HepG2 (cell line): ENCODE data around the gene NHSL1. TPM values are rescaled to one million over a fixed set of nuclear protein-coding genes. Genes with fewer than 3 reads are reported as not detected.

Experiments
- ATAC-seq: fragments of 200-7000 bp; cut with Tn5 transposase; 3 replicates; pipeline ENCODE4 v1.9.1; 2020; ENCODE audit warnings: mild to moderate bottlenecking, moderate library complexity
- BruUV-seq: library from RNA; stranded (reverse); fragments of 400-500 nt; replicated peaks from 2 replicates; lab custom pipeline; 2021; lab: Mats Ljungman, UMichigan
- CTCF ChIA-PET: fragments of 300-600 bp; formaldehyde crosslinking; extraction: SDS; loops from one replicate; lab custom pipeline; 2021; ENCODE audit warnings: low total read pairs, inconsistent platforms, low intra/inter-chr PET ratio; lab: Yijun Ruan, JAX
- POLR2A ChIA-PET: fragments of 350-600 bp; sonication (Branson Sonifier 250); formaldehyde crosslinking; loops from one replicate; lab custom pipeline; 2020; ENCODE audit warnings: antibody characterized with exemption, inconsistent platforms; lab: Yijun Ruan, JAX
- DNase-seq: peaks from one replicate; pipeline ENCODE4 v3.0.0-alpha.2; 2015; ENCODE audit warnings: low spot score
- FAIRE-seq: peaks from 3 replicates; lab custom pipeline; 2011; peaks lifted over from hg19 to GRCh38; lab: Jason Lieb, UNC
- H2AFZ ChIP-seq: one replicate; pipeline ENCODE4 v1.6.1; 2011; ENCODE audit warnings: low read length, inconsistent platforms
- H3K27ac ChIP-seq: fragments of 300-600 bp; 3 replicates; pipeline ENCODE4 v1.8.0; 2011; ENCODE audit warnings: mixed run types, mild to moderate bottlenecking, mixed read lengths, low read length, inconsistent platforms; ENCODE audit not compliant: insufficient read depth; ENCODE audit errors: extremely low read length
- H3K27me3 ChIP-seq, 2 experiments: fragments of 200-600 bp in 1 of 2; 2 replicates in 1 of 2; 3 replicates in 1 of 2; pipeline versions ENCODE4 v1.6.0 to v1.8.0; 2011; ENCODE audit warnings: low read length in 2 of 2, mild to moderate bottlenecking in 2 of 2, moderate library complexity in 2 of 2, inconsistent platforms in 1 of 2; ENCODE audit not compliant: insufficient read depth in 2 of 2, control insufficient read depth in 1 of 2
- H3K36me3 ChIP-seq, 2 experiments: fragments of 200-600 bp in 1 of 2; replicated peaks in 1 of 2; 2 replicates in 1 of 2; 3 replicates in 1 of 2; pipeline versions ENCODE4 v1.5.1 to v1.8.0; 2011; ENCODE audit warnings: low read length in 2 of 2, inconsistent platforms in 1 of 2; ENCODE audit not compliant: insufficient read depth in 2 of 2, control insufficient read depth in 1 of 2
- H3K4me1 ChIP-seq: 2 replicates; pipeline ENCODE4 v1.5.1; 2012; ENCODE audit warnings: low read length, inconsistent platforms; ENCODE audit not compliant: insufficient read depth
- H3K4me2 ChIP-seq: 2 replicates; pipeline ENCODE4 v1.6.0; 2011; ENCODE audit warnings: low read depth, low read length, inconsistent platforms
- H3K4me3 ChIP-seq, 3 experiments: fragments of 200-600 bp in 1 of 3; sonication (generic), shearing (Covaris generic) in 1 of 3; replicated peaks in 1 of 3; 2 replicates each; pipeline ENCODE4 v1.5.1; 2011 to 2016; ENCODE audit warnings: low read length in 3 of 3, inconsistent platforms in 2 of 3, low read depth in 2 of 3, mild to moderate bottlenecking in 2 of 3, control low read depth in 1 of 3, mixed read lengths in 1 of 3; ENCODE audit not compliant: insufficient read depth in 1 of 3
- H3K79me2 ChIP-seq: one replicate; pipeline ENCODE4 v1.6.1; 2011; ENCODE audit warnings: low read length, inconsistent platforms; ENCODE audit not compliant: insufficient read depth
- H3K9ac ChIP-seq: 2 replicates; pipeline ENCODE4 v1.6.0; 2011; ENCODE audit warnings: mild to moderate bottlenecking, low read depth, low read length, inconsistent platforms; ENCODE audit not compliant: insufficient read depth
- H3K9me3 ChIP-seq: 2 replicates; pipeline ENCODE4 v1.5.1; 2012; ENCODE audit warnings: mild to moderate bottlenecking, low read length
- H4K20me1 ChIP-seq: 2 replicates; pipeline ENCODE4 v1.6.0; 2011; ENCODE audit warnings: inconsistent platforms, mild to moderate bottlenecking, low read length, moderate library complexity; ENCODE audit not compliant: insufficient read depth
- GABPB1 ChIP-seq: IDR thresholded peaks from 2 replicates; pipeline ENCODE4 v1.6.1; 2016; ENCODE audit warnings: mild to moderate bottlenecking, missing genetic modification reagents, moderate library complexity, missing compliant biosample characterization
- GZF1 ChIP-seq: sonication (generic); formaldehyde crosslinking; IDR thresholded peaks from 2 replicates; pipeline ENCODE4 v1.5.1; 2020; ENCODE audit warnings: mild to moderate bottlenecking, missing genetic modification reagents
- HCFC1 ChIP-seq: fragments of 150-350 bp; IDR thresholded peaks from 2 replicates; pipeline ENCODE4 v1.6.1; 2014; ENCODE audit warnings: low read depth, low read length
- HMG20A ChIP-seq: IDR thresholded peaks from 2 replicates; pipeline ENCODE4 v1.6.1; 2016; ENCODE audit warnings: borderline replicate concordance
- KLF16 ChIP-seq, 2 experiments: sonication (generic) in 1 of 2; formaldehyde crosslinking in 1 of 2; IDR thresholded peaks; 2 replicates each; pipeline versions ENCODE4 v1.6.1 to v1.8.0; 2016 to 2023; ENCODE audit warnings: missing genetic modification reagents in 2 of 2, missing compliant biosample characterization in 1 of 2
- RARA ChIP-seq: IDR thresholded peaks from 2 replicates; pipeline ENCODE4 v1.6.1; 2016; ENCODE audit warnings: missing genetic modification reagents, missing compliant biosample characterization
- RBM22 ChIP-seq: fragments of 200-400 bp; formaldehyde crosslinking; optimal IDR thresholded peaks from 2 replicates; pipeline ENCODE3; 2017; ENCODE audit warnings: mild to moderate bottlenecking, low read length, moderate library complexity
- SAP130 ChIP-seq: IDR thresholded peaks from 2 replicates; pipeline ENCODE4 v1.6.1; 2016; ENCODE audit warnings: low read depth
- SETDB1 ChIP-seq: sonication (generic); formaldehyde crosslinking; IDR thresholded peaks from 2 replicates; pipeline ENCODE4 v1.5.1; 2020; ENCODE audit warnings: missing genetic modification reagents, mild to moderate bottlenecking, borderline replicate concordance
- TAF1 ChIP-seq: sonication (generic); formaldehyde crosslinking; IDR thresholded peaks from 2 replicates; pipeline ENCODE4 v1.4.0; 2020; ENCODE audit warnings: missing genetic modification reagents
- TARDBP ChIP-seq: sonication (generic); formaldehyde crosslinking; IDR thresholded peaks from 2 replicates; pipeline ENCODE4 v1.8.0; 2022; ENCODE audit warnings: mild to moderate bottlenecking, missing genetic modification reagents
- ZNF17 ChIP-seq: sonication (generic); formaldehyde crosslinking; IDR thresholded peaks from 2 replicates; pipeline ENCODE4 v1.5.0; 2020; ENCODE audit warnings: mild to moderate bottlenecking, missing genetic modification reagents
- WGBS: methylation state at CpG from one replicate; pipeline ENCODE4 v1.1.6; 2017; ENCODE audit warnings: low lambda C conversion rate; 5-methylcytosine and 5-hydroxymethylcytosine counted together
- in situ Hi-C: cut with HindIII; loops from 2 replicates; pipeline ENCODE4 v1.10.0; 2017; ENCODE audit warnings: low pct_unique_long_range_greater_than_20kb; ENCODE audit not compliant: extremely low pct_ligation_motif_present
- intact Hi-C: fragments of 100-400 bp; cut with micrococcal nuclease; formaldehyde crosslinking; loops from one replicate; pipeline ENCODE4 v1.10.0; 2022; ENCODE audit not compliant: unreplicated experiment
- polyA plus RNA-seq, 8 experiments: library from polyadenylated mRNA; depleted of rRNA in 3 of 8; stranded (reverse) in 7 of 8; unstranded in 1 of 8; fragments of >200 nt; fragmentation: Illumina TruSeq in 4 of 8; extraction: Trizol in 4 of 8; gene quantifications; 2 replicates each; pipeline versions ENCODE4 v1.2.1 to v1.2.3, GENCODE V29; 2011 to 2016; ENCODE audit warnings: low read depth in 4 of 8, missing spikeins in 1 of 8, mixed read lengths in 1 of 8; ENCODE audit not compliant: insufficient read depth in 1 of 8
- total RNA-seq, 5 experiments: library from RNA; depleted of rRNA; stranded (reverse); fragments of >200 nt; fragmentation: Illumina TruSeq; extraction: Trizol; gene quantifications; 2 replicates each; pipeline ENCODE4 v1.2.3, GENCODE V29; 2016; ENCODE audit warnings: low read depth in 1 of 5
- TF ChIP-seq, protein P1 (sequence below), 2 experiments: sonication (generic) in 1 of 2; formaldehyde crosslinking in 1 of 2; IDR thresholded peaks; 2 replicates each; pipeline versions ENCODE4 v1.4.0 to v1.6.1; 2018 to 2020; ENCODE audit warnings: missing genetic modification reagents in 2 of 2, borderline replicate concordance in 1 of 2, low read depth in 1 of 2, mild to moderate bottlenecking in 1 of 2, missing biosample characterization in 1 of 2
- TF ChIP-seq, protein P2 (sequence below): sonication (generic); formaldehyde crosslinking; IDR thresholded peaks from 2 replicates; pipeline ENCODE4 v1.9.0; 2021; ENCODE audit warnings: missing genetic modification reagents, borderline replicate concordance
- TF ChIP-seq, protein P3 (sequence below): sonication (generic); formaldehyde crosslinking; IDR thresholded peaks from 2 replicates; pipeline ENCODE4 v1.5.1; 2020; ENCODE audit warnings: missing genetic modification reagents, mild to moderate bottlenecking, borderline replicate concordance
- TF ChIP-seq, protein P4 (sequence below): sonication (generic); formaldehyde crosslinking; IDR thresholded peaks from 2 replicates; pipeline ENCODE4 v1.4.0; 2020; ENCODE audit warnings: mild to moderate bottlenecking, low read depth, missing genetic modification reagents

NHSL1 gene
- total and polyA plus RNA-seq, 2 of the 13 experiments (the other 11 are each of a cell fraction or from before 2014, with no cell fraction given), result 24.9 to 53.6 TPM

DNA sequence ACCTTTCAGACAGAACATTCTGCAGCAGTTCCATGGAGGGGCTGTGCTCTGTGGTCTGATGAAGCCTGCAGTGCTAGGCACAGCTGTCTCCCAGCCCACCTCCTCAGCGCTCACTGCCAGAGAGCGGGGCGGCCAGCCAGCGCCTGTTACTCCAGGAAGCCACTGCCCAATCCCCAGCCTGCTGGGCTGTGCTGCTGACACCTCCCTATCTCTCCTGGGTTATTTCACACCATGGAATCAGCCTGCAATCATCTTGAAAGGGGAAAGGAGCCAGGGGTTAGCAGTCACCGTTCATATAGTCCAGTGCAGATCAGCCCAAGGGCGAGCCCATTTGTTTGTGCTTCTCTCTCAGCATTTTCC, 46.3 kb upstream of the NHSL1 start:
- Histone ChIP-seq H3K27ac (peak overlapping the region; percentile 90), H3K9me3 (no peaks in the 10 kb centered on the region), H3K36me3 (no peaks in the 10 kb centered on the region), H3K4me1 (peaks cover 100% of the 10 kb centered on the region), H3K4me2 (peak overlapping the region; percentile 42), H3K4me3 (peak overlapping the region; percentile 3 to 45 (median 37); a peak in 3 of 6 replicates), H3K79me2 (peaks cover 93% of the 10 kb centered on the region), H2AFZ (no peak overlapping the region), H4K20me1 (no peaks in the 10 kb centered on the region), H3K9ac (peak overlapping the region; percentile 66), H3K27me3 (no peaks in the 10 kb centered on the region)
- in situ Hi-C loops (no loop called here), intact Hi-C loops (loop anchor here (1.0 kb wide), 1 partner anchor 27 kb away; no protein-coding TSS in a partner anchor)
- ChIA-PET CTCF (no interaction called here), POLR2A (interaction anchor here (6.6 to 8.3 kb wide), 2 partner anchors 15 to 26 kb away, joined by 31 to 121 read pairs; no protein-coding TSS in a partner anchor)
- FAIRE-seq, result no peak
- BruUV-seq, result no TSS peak
- ATAC-seq, result peak; percentile 38
- no peak for DNase-seq
- 66% methylated on average over 6 of the region's 6 CpGs for WGBS
- TF ChIP-seq, protein P1, sequence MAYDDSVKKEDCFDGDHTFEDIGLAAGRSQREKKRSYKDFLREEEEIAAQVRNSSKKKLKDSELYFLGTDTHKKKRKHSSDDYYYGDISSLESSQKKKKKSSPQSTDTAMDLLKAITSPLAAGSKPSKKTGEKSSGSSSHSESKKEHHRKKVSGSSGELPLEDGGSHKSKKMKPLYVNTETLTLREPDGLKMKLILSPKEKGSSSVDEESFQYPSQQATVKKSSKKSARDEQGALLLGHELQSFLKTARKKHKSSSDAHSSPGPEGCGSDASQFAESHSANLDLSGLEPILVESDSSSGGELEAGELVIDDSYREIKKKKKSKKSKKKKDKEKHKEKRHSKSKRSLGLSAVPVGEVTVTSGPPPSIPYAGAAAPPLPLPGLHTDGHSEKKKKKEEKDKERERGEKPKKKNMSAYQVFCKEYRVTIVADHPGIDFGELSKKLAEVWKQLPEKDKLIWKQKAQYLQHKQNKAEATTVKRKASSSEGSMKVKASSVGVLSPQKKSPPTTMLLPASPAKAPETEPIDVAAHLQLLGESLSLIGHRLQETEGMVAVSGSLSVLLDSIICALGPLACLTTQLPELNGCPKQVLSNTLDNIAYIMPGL (CRISPR knock-in tag; IDR thresholded peaks at IDR 0.05; ENCODE audit: borderline replicate concordance in 1 of 2, low read depth in 1 of 2), result 0 out of 4 replicates have a peak, but pooled peaks of 1 of the 2 experiments have one; percentile 34
- TF ChIP-seq SETDB1 (CRISPR knock-in tag) (no peak), ZNF17 (CRISPR knock-in tag) (no peak), GZF1 (no peak), HCFC1 (no peak), RARA (CRISPR knock-in tag) (peak; percentile 35; the same call in 1 of the 2 replicates), GABPB1 (CRISPR knock-in tag) (0 out of 2 replicates have a peak, but pooled peaks have one; percentile 44), RBM22 (peak; percentile 64), TARDBP (CRISPR knock-in tag) (peak; percentile 40; the same call in 1 of the 2 replicates), TAF1 (CRISPR knock-in tag) (peak; percentile 61; the same call in 1 of the 2 replicates), KLF16 (CRISPR knock-in tag; IDR thresholded peaks at IDR 0.05) (0 out of 4 replicates have a peak, but pooled peaks of 1 of the 2 experiments have one; percentile 53), SAP130 (CRISPR knock-in tag) (peak; percentile 37; the same call in 1 of the 2 replicates), HMG20A (CRISPR knock-in tag) (0 out of 2 replicates have a peak, but pooled peaks have one; percentile 38)
- TF ChIP-seq, protein P2, sequence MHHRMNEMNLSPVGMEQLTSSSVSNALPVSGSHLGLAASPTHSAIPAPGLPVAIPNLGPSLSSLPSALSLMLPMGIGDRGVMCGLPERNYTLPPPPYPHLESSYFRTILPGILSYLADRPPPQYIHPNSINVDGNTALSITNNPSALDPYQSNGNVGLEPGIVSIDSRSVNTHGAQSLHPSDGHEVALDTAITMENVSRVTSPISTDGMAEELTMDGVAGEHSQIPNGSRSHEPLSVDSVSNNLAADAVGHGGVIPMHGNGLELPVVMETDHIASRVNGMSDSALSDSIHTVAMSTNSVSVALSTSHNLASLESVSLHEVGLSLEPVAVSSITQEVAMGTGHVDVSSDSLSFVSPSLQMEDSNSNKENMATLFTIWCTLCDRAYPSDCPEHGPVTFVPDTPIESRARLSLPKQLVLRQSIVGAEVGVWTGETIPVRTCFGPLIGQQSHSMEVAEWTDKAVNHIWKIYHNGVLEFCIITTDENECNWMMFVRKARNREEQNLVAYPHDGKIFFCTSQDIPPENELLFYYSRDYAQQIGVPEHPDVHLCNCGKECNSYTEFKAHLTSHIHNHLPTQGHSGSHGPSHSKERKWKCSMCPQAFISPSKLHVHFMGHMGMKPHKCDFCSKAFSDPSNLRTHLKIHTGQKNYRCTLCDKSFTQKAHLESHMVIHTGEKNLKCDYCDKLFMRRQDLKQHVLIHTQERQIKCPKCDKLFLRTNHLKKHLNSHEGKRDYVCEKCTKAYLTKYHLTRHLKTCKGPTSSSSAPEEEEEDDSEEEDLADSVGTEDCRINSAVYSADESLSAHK (CRISPR knock-in tag), result no peak
- TF ChIP-seq, protein P3, sequence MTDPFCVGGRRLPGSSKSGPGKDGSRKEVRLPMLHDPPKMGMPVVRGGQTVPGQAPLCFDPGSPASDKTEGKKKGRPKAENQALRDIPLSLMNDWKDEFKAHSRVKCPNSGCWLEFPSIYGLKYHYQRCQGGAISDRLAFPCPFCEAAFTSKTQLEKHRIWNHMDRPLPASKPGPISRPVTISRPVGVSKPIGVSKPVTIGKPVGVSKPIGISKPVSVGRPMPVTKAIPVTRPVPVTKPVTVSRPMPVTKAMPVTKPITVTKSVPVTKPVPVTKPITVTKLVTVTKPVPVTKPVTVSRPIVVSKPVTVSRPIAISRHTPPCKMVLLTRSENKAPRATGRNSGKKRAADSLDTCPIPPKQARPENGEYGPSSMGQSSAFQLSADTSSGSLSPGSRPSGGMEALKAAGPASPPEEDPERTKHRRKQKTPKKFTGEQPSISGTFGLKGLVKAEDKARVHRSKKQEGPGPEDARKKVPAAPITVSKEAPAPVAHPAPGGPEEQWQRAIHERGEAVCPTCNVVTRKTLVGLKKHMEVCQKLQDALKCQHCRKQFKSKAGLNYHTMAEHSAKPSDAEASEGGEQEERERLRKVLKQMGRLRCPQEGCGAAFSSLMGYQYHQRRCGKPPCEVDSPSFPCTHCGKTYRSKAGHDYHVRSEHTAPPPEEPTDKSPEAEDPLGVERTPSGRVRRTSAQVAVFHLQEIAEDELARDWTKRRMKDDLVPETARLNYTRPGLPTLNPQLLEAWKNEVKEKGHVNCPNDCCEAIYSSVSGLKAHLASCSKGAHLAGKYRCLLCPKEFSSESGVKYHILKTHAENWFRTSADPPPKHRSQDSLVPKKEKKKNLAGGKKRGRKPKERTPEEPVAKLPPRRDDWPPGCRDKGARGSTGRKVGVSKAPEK, result no peak
- TF ChIP-seq, protein P4, sequence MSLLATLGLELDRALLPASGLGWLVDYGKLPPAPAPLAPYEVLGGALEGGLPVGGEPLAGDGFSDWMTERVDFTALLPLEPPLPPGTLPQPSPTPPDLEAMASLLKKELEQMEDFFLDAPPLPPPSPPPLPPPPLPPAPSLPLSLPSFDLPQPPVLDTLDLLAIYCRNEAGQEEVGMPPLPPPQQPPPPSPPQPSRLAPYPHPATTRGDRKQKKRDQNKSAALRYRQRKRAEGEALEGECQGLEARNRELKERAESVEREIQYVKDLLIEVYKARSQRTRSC (CRISPR knock-in tag), result no peak
